MCF 10A (cell line): Measurements from ENCODE around the gene COL13A1. TPM values are rescaled to one million over a fixed set of nuclear protein-coding genes. Genes with fewer than 3 reads are reported as not detected.
A peak's percentile ranks its signal among the peaks of the same experiment; 100 is the strongest.

ENCODE experiments used
- BruUV-seq: library from RNA; stranded (reverse); fragments of 400-500 nt; replicated peaks from 2 replicates; lab custom pipeline; 2021; lab: Mats Ljungman, UMichigan
- CTCF ChIA-PET: fragments of 300-600 bp; sonication (Branson Sonifier 250); formaldehyde crosslinking; extraction: SDS; loops from one replicate; lab custom pipeline; 2021; ENCODE audit warnings: antibody characterized with exemption, inconsistent platforms; lab: Yijun Ruan, JAX
- POLR2A ChIA-PET: fragments of 300-600, 350-650 bp; sonication (Branson Sonifier 250); formaldehyde crosslinking; extraction: SDS; loops from one replicate; lab custom pipeline; 2020; ENCODE audit warnings: antibody characterized with exemption, inconsistent platforms; lab: Yijun Ruan, JAX
- DNase-seq: peaks from one replicate; pipeline ENCODE4 v3.0.0-alpha.2; 2018; ENCODE audit not compliant: unreplicated experiment
- H3K27ac Mint-ChIP-seq: one replicate; pipeline ENCODE4 v1.8.0; 2022; ENCODE audit warnings: mild to moderate bottlenecking, low read depth, mixed read lengths; ENCODE audit not compliant: unreplicated experiment
- H3K27me3 Mint-ChIP-seq: one replicate; pipeline ENCODE4 v1.8.0; 2022; ENCODE audit warnings: mixed read lengths; ENCODE audit not compliant: insufficient read depth, unreplicated experiment
- H3K36me3 Mint-ChIP-seq: one replicate; pipeline ENCODE4 v1.8.0; 2022; ENCODE audit warnings: mild to moderate bottlenecking, moderate library complexity, mixed read lengths; ENCODE audit not compliant: insufficient read depth, unreplicated experiment
- H3K4me1 Mint-ChIP-seq: one replicate; pipeline ENCODE4 v1.8.0; 2022; ENCODE audit warnings: mixed read lengths; ENCODE audit not compliant: insufficient read depth, unreplicated experiment
- H3K4me3 Mint-ChIP-seq: one replicate; pipeline ENCODE4 v1.8.0; 2022; ENCODE audit warnings: mild to moderate bottlenecking, moderate library complexity, mixed read lengths; ENCODE audit not compliant: unreplicated experiment
- H3K9me3 Mint-ChIP-seq: one replicate; pipeline ENCODE4 v1.8.0; 2022; ENCODE audit warnings: mixed read lengths; ENCODE audit not compliant: unreplicated experiment
- intact Hi-C: fragments of 100-400 bp; cut with micrococcal nuclease; formaldehyde crosslinking; loops from 2 replicates; pipeline ENCODE4 v1.14.1; 2022
- total RNA-seq: library from RNA; stranded (reverse); gene quantifications from 2 replicates; pipeline ENCODE4 v1.2.3, GENCODE V29; 2022
- TF ChIP-seq, protein P1 (sequence below): fragments of 200-600 bp; IDR thresholded peaks from one replicate; pipeline ENCODE4 v1.8.0; 2022; ENCODE audit warnings: antibody characterized with exemption, mild to moderate bottlenecking; ENCODE audit not compliant: unreplicated experiment

Gene COL13A1
- total RNA-seq, 1 experiment from 2014 or later = 0.47 TPM

GRCh38 chr10:69757553-69758309 is 44.0 kb upstream of the COL13A1 start:
- no peaks in the 10 kb centered on the region for H3K9me3 Mint-ChIP-seq
- peaks cover 32% of the 10 kb centered on the region for H3K27me3 Mint-ChIP-seq
- TF ChIP-seq, protein P1, sequence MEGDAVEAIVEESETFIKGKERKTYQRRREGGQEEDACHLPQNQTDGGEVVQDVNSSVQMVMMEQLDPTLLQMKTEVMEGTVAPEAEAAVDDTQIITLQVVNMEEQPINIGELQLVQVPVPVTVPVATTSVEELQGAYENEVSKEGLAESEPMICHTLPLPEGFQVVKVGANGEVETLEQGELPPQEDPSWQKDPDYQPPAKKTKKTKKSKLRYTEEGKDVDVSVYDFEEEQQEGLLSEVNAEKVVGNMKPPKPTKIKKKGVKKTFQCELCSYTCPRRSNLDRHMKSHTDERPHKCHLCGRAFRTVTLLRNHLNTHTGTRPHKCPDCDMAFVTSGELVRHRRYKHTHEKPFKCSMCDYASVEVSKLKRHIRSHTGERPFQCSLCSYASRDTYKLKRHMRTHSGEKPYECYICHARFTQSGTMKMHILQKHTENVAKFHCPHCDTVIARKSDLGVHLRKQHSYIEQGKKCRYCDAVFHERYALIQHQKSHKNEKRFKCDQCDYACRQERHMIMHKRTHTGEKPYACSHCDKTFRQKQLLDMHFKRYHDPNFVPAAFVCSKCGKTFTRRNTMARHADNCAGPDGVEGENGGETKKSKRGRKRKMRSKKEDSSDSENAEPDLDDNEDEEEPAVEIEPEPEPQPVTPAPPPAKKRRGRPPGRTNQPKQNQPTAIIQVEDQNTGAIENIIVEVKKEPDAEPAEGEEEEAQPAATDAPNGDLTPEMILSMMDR = no peak
- ChIA-PET POLR2A (interaction anchor here (0.6 to 0.7 kb wide), 2 partner anchors 12 to 104 kb away, joined by 3 to 4 read pairs; no protein-coding TSS in a partner anchor), CTCF (interaction anchor here (0.7 to 1.3 kb wide), 3 partner anchors 42 to 201 kb away, joined by 3 read pairs; no protein-coding TSS in a partner anchor)
- DNase-seq = peak; percentile 48
- H3K4me1 Mint-ChIP-seq = no peaks in the 10 kb centered on the region
- no peak overlapping the region for H3K27ac Mint-ChIP-seq
- no TSS peak for BruUV-seq
- no peak overlapping the region for H3K4me3 Mint-ChIP-seq
- no peaks in the 10 kb centered on the region for H3K36me3 Mint-ChIP-seq
- intact Hi-C loops = no loop called here

DNA sequence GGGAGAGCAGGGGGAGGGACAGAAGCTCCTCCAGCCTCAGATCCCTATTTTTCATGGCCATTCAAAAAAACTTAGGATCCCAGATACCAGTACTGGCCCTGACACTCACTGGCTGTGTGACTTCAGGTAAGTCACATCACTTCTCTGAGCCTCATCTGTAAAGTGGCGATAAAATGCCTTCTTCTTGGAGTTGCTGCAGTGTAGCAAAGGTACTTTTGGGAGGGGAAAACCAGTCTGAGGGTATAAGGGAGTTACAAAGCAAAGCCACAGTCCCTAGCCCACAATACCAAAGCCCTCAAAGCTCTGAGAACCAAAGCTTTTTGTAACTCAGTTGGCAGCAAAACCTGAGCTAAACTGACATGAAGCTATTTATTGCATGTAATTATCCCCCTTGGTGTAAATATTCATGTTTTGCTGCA is 43.4 kb upstream of the COL13A1 start:
- intact Hi-C loops = no loop called here
- Mint-ChIP-seq H3K4me3 (no peak overlapping the region), H3K4me1 (no peaks in the 10 kb centered on the region), H3K27ac (no peak overlapping the region), H3K9me3 (no peaks in the 10 kb centered on the region), H3K36me3 (no peaks in the 10 kb centered on the region), H3K27me3 (peaks cover 33% of the 10 kb centered on the region)
- ChIA-PET POLR2A (interaction anchor here (0.6 to 0.7 kb wide), 2 partner anchors 13 to 104 kb away, joined by 3 to 4 read pairs; no protein-coding TSS in a partner anchor), CTCF (interaction anchor here (0.6 to 0.9 kb wide), 4 partner anchors 11 to 111 kb away, joined by 3 to 6 read pairs (median 4); no protein-coding TSS in a partner anchor)
- TF ChIP-seq, protein P1 = no peak
- no TSS peak for BruUV-seq
- DNase-seq = no peak

GRCh38 chr10:69759641-69760040 is 42.1 kb upstream of the COL13A1 start:
- BruUV-seq = no TSS peak
- POLR2A ChIA-PET = no interaction called here
- peaks cover 33% of the 10 kb centered on the region for H3K27me3 Mint-ChIP-seq
- intact Hi-C loops = no loop called here
- no peak for DNase-seq
- TF ChIP-seq, protein P1 = no peak
- no peak overlapping the region for H3K27ac Mint-ChIP-seq
- no peaks in the 10 kb centered on the region for H3K36me3 Mint-ChIP-seq
- H3K4me1 Mint-ChIP-seq = no peaks in the 10 kb centered on the region
- H3K4me3 Mint-ChIP-seq = no peak overlapping the region
- CTCF ChIA-PET = no interaction called here
- H3K9me3 Mint-ChIP-seq = no peaks in the 10 kb centered on the region

- no peak for DNase-seq
- Mint-ChIP-seq H3K36me3 (no peaks in the 10 kb centered on the region), H3K27me3 (peaks cover 33% of the 10 kb centered on the region), H3K9me3 (no peaks in the 10 kb centered on the region), H3K4me3 (no peak overlapping the region), H3K27ac (no peak overlapping the region), H3K4me1 (no peaks in the 10 kb centered on the region)
- BruUV-seq = no TSS peak
- TF ChIP-seq, protein P1 = no peak
- ChIA-PET CTCF (no interaction called here), POLR2A (interaction anchor here (0.6 kb wide), 1 partner anchor 122 kb away, joined by 3 read pairs; no protein-coding TSS in a partner anchor)
- intact Hi-C loops = no loop called here
Measured at GRCh38 chr10:69760072-69760471, 41.6 kb upstream of the COL13A1 start.
